GM12865 (cell line): ENCODE results near the gene TMTC2.

Experiments used
- DNase-seq: peaks from one replicate; pipeline ENCODE4 v3.0.0; 2010; ENCODE audit warnings: low read depth
- H3K4me3 ChIP-seq: 2 replicates; pipeline ENCODE4 v1.5.1; 2011; ENCODE audit warnings: mild to moderate bottlenecking, low read depth, low read length, control low read depth
- TF ChIP-seq, protein P1 (sequence below): IDR thresholded peaks from 2 replicates; pipeline ENCODE4 v1.5.1; 2011; ENCODE audit warnings: low read length, control low read depth, low read depth, inconsistent platforms; ENCODE audit not compliant: insufficient read depth; ENCODE audit errors: missing control alignments

The TMTC2 gene

GRCh38 chr12:82675246-82675645 lies 11.5 kb upstream of the TMTC2 start:
- TF ChIP-seq, protein P1, sequence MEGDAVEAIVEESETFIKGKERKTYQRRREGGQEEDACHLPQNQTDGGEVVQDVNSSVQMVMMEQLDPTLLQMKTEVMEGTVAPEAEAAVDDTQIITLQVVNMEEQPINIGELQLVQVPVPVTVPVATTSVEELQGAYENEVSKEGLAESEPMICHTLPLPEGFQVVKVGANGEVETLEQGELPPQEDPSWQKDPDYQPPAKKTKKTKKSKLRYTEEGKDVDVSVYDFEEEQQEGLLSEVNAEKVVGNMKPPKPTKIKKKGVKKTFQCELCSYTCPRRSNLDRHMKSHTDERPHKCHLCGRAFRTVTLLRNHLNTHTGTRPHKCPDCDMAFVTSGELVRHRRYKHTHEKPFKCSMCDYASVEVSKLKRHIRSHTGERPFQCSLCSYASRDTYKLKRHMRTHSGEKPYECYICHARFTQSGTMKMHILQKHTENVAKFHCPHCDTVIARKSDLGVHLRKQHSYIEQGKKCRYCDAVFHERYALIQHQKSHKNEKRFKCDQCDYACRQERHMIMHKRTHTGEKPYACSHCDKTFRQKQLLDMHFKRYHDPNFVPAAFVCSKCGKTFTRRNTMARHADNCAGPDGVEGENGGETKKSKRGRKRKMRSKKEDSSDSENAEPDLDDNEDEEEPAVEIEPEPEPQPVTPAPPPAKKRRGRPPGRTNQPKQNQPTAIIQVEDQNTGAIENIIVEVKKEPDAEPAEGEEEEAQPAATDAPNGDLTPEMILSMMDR: no peak
- no peak for DNase-seq
- no peak overlapping the region for H3K4me3 ChIP-seq

DNA sequence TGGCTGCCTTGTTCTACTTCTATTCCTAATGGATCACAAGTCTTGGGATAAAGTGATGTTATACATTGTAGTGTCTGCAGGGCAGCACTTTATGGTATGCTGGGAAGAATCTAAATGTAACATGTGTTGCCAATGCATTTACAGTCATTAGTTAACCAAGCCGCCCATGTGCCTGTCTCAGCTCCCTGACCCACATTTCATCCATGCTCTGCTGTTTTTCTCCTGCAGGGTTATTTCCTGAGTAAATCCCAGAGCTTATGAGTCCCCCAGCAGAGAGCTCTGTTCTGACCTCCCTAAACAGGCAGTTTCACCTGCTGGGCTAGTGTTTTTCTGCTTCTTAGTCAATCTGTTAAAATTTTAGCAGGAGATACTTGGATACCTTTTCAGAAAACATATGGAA lies 4.4 kb upstream of the TMTC2 start:
- DNase-seq: no peak
- TF ChIP-seq, protein P1: no peak
- H3K4me3 ChIP-seq: no peak overlapping the region

GRCh38 chr12:82682851-82683261 lies 3.9 kb upstream of the TMTC2 start:
- H3K4me3 ChIP-seq: no peak overlapping the region
- TF ChIP-seq, protein P1: no peak
- DNase-seq: no peak

GRCh38 chr12:82685790-82686167 lies 927 bp upstream of the TMTC2 start:
- peak overlapping the region; percentile 75 for H3K4me3 ChIP-seq
- peak; percentile 97 for DNase-seq
- TF ChIP-seq, protein P1: peak; percentile 86

DNA sequence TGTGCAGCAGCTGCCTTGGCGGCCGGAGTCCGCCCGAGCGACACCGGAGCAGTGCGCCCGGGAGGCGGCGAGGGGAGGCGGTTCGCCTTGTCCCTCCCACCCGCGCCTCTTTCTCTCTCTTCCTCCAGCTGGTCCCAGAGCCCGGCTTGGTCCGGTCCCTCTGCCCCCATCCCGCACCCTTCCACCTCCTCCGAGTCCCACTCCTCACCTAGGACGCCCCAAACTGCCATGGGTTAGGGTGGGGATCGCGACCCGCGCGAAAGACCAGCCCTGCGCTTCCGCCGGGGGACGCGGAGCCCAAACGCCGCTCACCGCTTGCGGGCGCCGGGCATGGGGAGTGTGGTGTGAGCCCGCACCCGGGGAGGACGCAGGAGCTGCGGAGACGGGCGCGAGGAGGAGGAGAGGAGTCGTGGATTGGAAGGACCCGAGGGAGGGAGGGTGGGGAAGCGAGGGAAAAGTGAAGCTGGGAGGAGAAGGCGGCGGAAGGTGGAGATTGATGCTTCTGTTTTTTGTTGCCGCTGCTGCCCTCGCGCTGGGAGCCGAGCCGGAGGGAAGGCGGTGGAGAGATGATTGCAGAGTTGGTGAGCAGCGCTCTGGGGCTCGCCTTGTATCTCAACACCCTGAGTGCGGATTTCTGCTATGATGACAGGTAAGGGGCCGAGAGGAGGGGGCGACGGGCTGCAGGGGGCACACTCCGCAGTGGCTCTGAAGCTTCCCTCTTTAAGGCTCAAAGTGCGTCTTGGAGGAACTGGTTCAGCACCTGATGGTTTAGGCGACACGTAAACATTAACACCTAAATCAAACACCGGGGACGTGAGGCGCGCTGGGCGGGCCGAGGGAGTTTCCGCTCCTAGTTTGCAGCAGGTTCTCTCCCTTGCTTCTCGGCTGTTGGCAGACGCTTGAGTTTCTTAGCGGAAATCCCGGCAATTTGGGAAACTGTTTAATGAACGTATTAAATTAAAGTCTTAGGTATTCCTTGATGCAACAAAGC lies 610 bp downstream of the TMTC2 start:
- H3K4me3 ChIP-seq: peak overlapping the region; percentile 75
- DNase-seq: peak; percentile 85
- TF ChIP-seq, protein P1: no peak

DNA sequence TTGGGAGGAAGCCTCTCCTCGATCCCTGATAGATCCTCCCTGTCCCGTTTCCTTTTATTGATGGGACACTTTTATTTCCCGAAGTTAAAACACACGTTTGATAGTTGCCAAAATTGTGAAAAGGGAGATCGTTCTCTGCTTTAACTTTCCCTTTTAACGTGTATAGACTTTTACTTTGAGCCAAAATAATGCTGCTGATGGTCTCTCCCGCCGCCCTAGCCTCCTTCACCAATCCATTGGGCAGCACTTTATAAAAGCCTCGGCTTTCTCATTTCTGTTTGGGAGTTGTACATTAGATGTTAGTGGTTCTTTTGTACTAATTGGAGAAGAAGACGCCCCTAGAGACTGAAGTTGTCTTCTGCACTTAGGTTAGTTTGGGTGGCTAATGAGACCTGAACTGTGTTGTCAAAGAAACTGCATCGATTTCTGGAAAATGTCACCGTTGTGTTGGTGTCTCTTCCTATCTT lies 1.4 kb downstream of the TMTC2 start:
- peak overlapping the region; percentile 75 for H3K4me3 ChIP-seq
- TF ChIP-seq, protein P1: no peak
- peak; percentile 41 for DNase-seq
